Skeletal muscle tissue (tissue), 4 donors: ENCODE measurements around the gene CEBPA. TPM values are rescaled to one million over a fixed set of nuclear protein-coding genes. Genes with fewer than 3 reads are reported as not detected.

Experiments
- H3K27ac ChIP-seq: one replicate; pipeline ENCODE4 v1.7.0; 2013; ENCODE audit warnings: mild to moderate bottlenecking, low read depth, low read length, inconsistent platforms
- H3K27me3 ChIP-seq, 3 donors: one replicate each; pipeline ENCODE4 v1.7.0; 2013; ENCODE audit warnings: low read length in 3 of 3; ENCODE audit not compliant: control insufficient read depth in 3 of 3, insufficient read depth in 3 of 3
- H3K36me3 ChIP-seq, 3 donors: one replicate each; pipeline ENCODE4 v1.7.0; 2013; ENCODE audit warnings: low read length in 3 of 3; ENCODE audit not compliant: control insufficient read depth in 3 of 3, insufficient read depth in 3 of 3
- H3K4me1 ChIP-seq, 3 donors: one replicate each; pipeline ENCODE4 v1.7.0; 2013; ENCODE audit warnings: low read length in 3 of 3, mild to moderate bottlenecking in 3 of 3; ENCODE audit not compliant: control insufficient read depth in 3 of 3, insufficient read depth in 3 of 3
- H3K4me3 ChIP-seq, 3 donors: one replicate each; pipeline ENCODE4 v1.7.0; 2013; ENCODE audit warnings: low read length in 3 of 3
- H3K9ac ChIP-seq, 3 donors: one replicate each; pipeline ENCODE4 v1.7.0; 2013; ENCODE audit warnings: low read length in 3 of 3, mild to moderate bottlenecking in 3 of 3, moderate library complexity in 2 of 3, low read depth in 1 of 3
- H3K9me3 ChIP-seq, 3 donors: one replicate each; pipeline ENCODE4 v1.7.0; 2013; ENCODE audit warnings: low read length in 3 of 3; ENCODE audit not compliant: control insufficient read depth in 3 of 3
- total RNA-seq: library from RNA; depleted of rRNA; stranded (reverse); fragments of >200 nt; gene quantifications from one replicate; pipeline ENCODE4 v1.2.3, GENCODE V29; 2014
- donor health status: Osteomylitis.

Gene CEBPA
- total RNA-seq, 1 donor from 2014 or later: 17.2 TPM

- no peak overlapping the region for H3K9ac ChIP-seq
- H3K9me3 ChIP-seq: no peaks in the 10 kb centered on the region
- H3K36me3 ChIP-seq: no peaks in the 10 kb centered on the region
- no peak overlapping the region for H3K4me3 ChIP-seq
- peaks cover 0 to 4% (median 3%) of the 10 kb centered on the region in 3 donors for H3K27me3 ChIP-seq
- H3K27ac ChIP-seq: no peak overlapping the region
- no peaks in the 10 kb centered on the region for H3K4me1 ChIP-seq
Measured at GRCh38 chr19:33267706-33268105, 34.6 kb downstream of the CEBPA start.

- H3K4me3 ChIP-seq: no peak overlapping the region
- no peaks in the 10 kb centered on the region for H3K4me1 ChIP-seq
- H3K27me3 ChIP-seq: peaks cover 0 to 4% (median 3%) of the 10 kb centered on the region in 3 donors
- H3K36me3 ChIP-seq: no peaks in the 10 kb centered on the region
- no peak overlapping the region for H3K27ac ChIP-seq
- no peaks in the 10 kb centered on the region for H3K9me3 ChIP-seq
- no peak overlapping the region for H3K9ac ChIP-seq
Measured at GRCh38 chr19:33266974-33267484, 35.3 kb downstream of the CEBPA start.

GRCh38 chr19:33264881-33265445, 37.4 kb downstream of the CEBPA start:
- peaks cover 0 to 5% (median 0%) of the 10 kb centered on the region in 3 donors for H3K4me1 ChIP-seq
- no peak overlapping the region for H3K27ac ChIP-seq
- peaks cover 0 to 4% (median 3%) of the 10 kb centered on the region in 3 donors for H3K27me3 ChIP-seq
- H3K4me3 ChIP-seq: no peak overlapping the region
- H3K9ac ChIP-seq: no peak overlapping the region
- no peaks in the 10 kb centered on the region for H3K9me3 ChIP-seq
- no peaks in the 10 kb centered on the region for H3K36me3 ChIP-seq

DNA sequence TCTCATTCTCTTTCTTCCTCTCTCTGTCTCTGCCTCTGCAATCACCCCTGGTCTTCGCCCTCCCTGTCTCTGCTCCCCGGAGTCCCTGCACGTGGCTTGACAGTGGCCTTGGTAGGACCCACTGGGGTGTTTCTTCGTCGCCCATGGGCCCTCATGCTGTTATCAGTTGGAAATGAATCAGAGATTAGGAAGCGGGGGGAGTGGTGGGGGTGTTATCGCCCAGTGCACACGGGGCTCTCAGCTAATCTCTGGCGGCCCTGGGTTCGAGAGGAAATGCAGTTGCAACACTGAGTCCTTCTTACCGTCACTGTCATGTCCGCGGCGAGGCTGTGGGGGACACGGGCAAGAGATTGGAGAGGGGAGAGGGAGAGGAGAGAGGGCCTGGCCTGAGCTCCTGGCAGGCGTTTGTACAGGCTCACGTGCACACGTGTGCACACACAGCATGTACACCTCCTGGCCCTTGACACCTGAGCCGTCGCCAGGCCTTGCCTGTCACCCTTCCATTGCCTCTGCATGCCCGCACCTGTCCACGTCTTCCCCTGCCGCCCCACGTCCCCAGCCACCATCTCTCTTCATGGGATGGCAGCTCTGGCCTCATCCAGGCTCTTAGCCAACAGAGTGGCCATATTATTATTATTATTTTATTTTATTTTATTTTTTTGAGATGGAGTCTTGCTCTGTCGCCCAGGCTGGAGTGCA, 38.9 kb downstream of the CEBPA start:
- Histone ChIP-seq H3K36me3 (no peaks in the 10 kb centered on the region), H3K9me3 (no peaks in the 10 kb centered on the region), H3K4me1 (peaks cover 0 to 5% (median 0%) of the 10 kb centered on the region in 3 donors), H3K9ac (no peak overlapping the region), H3K4me3 (no peak overlapping the region), H3K27ac (no peak overlapping the region), H3K27me3 (peaks cover 0 to 2% (median 0%) of the 10 kb centered on the region in 3 donors)

DNA sequence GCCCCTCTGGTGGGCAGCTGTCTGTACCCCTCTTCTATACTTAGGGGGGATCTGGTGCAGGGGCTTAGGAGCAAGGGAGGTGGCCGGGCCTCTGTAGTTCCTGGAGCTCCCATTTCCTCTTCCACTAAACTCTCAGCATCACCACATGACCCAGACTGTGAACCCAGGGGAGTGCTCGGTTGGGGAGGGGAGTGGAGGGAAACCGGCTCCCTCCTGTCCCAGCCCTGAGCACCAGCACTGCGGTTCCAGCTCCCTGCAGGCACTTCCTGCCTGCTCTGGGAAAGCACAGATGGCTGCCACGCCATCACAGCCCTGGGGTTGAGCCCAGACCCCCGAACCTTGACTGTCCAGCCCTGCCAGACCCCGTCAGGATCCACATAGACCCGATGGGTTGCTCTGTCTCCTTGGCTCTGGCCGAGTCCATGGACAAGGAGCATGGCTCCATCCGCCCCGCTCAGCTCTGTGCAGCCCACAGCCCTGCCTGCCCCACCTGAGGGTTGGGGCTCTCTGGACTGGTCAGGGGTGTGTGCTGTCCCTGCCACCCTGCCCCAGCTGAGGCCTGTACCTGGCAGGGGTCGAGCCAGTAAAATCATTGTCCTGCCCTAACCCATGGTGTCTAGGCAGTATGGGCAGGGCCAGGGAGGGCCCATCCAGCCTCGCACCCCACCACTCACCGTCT, 40.7 kb downstream of the CEBPA start:
- no peaks in the 10 kb centered on the region for H3K27me3 ChIP-seq
- H3K4me1 ChIP-seq: peaks cover 0 to 5% (median 0%) of the 10 kb centered on the region in 3 donors
- H3K9me3 ChIP-seq: no peaks in the 10 kb centered on the region
- no peak overlapping the region for H3K27ac ChIP-seq
- no peak overlapping the region for H3K9ac ChIP-seq
- H3K36me3 ChIP-seq: no peaks in the 10 kb centered on the region
- no peak overlapping the region for H3K4me3 ChIP-seq

DNA sequence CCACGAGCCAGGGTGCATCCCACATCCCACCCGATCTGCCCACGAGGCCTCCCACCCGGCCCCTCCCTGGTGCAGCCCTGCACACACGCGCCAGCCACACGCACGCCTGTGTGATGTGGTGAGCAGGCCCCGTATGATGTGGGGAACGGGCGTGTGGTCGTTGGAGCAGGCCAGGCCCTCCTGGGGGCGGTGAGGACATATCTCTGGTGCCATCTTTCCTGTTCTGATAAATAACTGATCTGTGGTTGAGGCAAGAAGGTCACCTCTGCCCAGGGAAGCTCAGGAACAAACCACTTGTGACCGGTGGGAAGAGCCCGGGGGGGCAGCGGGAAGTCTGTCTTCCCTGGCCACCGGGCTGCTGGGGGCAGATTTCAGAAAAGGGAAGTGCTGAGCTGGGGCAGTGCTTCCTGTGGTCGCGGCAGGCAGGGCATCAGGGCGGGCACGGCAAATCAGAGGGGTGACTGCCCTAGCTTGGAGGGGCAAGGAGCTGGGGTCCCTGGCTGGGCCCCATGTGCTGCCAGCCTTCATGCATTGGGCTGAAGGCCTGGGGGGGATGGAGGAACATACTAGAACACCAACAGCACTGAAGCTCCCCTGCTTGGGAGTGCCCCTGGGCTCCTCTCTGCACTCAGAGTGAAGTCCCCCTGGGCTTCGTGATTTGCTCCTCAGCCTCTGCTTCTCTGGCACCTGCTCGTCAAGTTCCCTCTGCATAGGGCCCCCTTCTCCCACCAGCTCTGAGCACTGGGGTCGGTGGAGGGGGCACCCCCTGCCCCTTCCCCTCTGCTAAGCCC, 41.5 kb downstream of the CEBPA start:
- no peaks in the 10 kb centered on the region for H3K36me3 ChIP-seq
- no peaks in the 10 kb centered on the region for H3K9me3 ChIP-seq
- H3K4me3 ChIP-seq: no peak overlapping the region
- H3K27me3 ChIP-seq: peaks cover 0 to 2% (median 0%) of the 10 kb centered on the region in 3 donors
- H3K9ac ChIP-seq: no peak overlapping the region
- H3K4me1 ChIP-seq: peaks cover 0 to 5% (median 0%) of the 10 kb centered on the region in 3 donors
- no peak overlapping the region for H3K27ac ChIP-seq

DNA sequence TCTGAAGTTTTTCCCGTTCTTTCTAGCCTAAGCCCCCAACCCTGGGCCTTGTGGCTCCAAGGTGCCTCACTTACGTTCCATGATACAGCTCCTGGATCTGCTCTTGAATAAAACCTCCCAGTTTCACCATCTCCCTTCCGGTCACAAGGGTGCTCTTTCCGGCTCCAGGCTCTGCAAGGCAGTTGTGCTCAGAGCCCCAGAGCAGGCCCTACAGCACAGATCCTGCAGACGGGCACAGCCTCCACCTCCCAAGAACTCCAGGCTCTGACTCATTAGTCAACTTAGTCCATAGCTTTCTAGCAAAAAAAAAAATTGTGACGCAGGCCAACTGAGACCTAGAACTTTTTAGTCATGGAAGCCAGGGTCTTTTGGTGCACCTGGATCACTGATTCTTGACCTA, 42.8 kb downstream of the CEBPA start:
- Histone ChIP-seq H3K27me3 (peaks cover 0 to 3% (median 0%) of the 10 kb centered on the region in 3 donors), H3K4me3 (no peak overlapping the region), H3K36me3 (no peaks in the 10 kb centered on the region), H3K27ac (no peak overlapping the region), H3K9me3 (no peaks in the 10 kb centered on the region), H3K4me1 (peaks cover 0 to 5% (median 0%) of the 10 kb centered on the region in 3 donors), H3K9ac (no peak overlapping the region)

- H3K27me3 ChIP-seq: peaks cover 0 to 16% (median 2%) of the 10 kb centered on the region in 3 donors
- no peak overlapping the region for H3K4me3 ChIP-seq
- no peaks in the 10 kb centered on the region for H3K9me3 ChIP-seq
- H3K4me1 ChIP-seq: peaks cover 0 to 5% (median 0%) of the 10 kb centered on the region in 3 donors
- H3K9ac ChIP-seq: no peak overlapping the region
- H3K36me3 ChIP-seq: no peaks in the 10 kb centered on the region
- no peak overlapping the region for H3K27ac ChIP-seq
Measured at GRCh38 chr19:33257828-33258227, 44.5 kb downstream of the CEBPA start.

DNA sequence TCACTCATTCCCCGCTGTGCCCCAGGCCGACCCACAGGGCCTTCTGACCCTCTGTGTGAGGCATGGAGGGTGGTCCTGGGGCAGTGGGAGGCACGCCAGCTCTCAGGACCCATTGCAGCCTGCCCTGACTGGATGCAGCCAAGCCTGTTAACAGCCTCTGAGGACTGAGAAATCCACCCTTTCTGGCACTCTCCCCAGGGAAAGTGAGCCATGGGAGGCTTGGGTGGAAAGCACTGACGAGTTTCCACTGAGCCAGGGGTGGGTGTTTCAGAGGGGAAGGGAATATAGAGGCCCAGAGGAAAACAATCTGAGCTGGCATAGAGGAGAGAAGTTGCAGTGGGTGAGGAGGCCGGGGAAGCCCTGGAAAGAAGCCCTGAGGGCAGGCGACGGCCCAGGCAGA, 46.1 kb downstream of the CEBPA start:
- Histone ChIP-seq H3K9me3 (no peaks in the 10 kb centered on the region), H3K27ac (no peak overlapping the region), H3K36me3 (no peaks in the 10 kb centered on the region), H3K9ac (no peak overlapping the region), H3K27me3 (peaks cover 0 to 19% (median 8%) of the 10 kb centered on the region in 3 donors), H3K4me1 (no peaks in the 10 kb centered on the region), H3K4me3 (no peak overlapping the region)
